Panc1 (cell line): Measurements from ENCODE around the gene DNAH9.

Experiments used
- POLR2AphosphoS5 ChIP-seq: IDR thresholded peaks from 2 replicates; pipeline ENCODE4 v1.6.1; 2012; ENCODE audit warnings: mild to moderate bottlenecking, low read depth, low read length, moderate library complexity
- SIN3A ChIP-seq: IDR thresholded peaks from 2 replicates; pipeline ENCODE4 v1.6.1; 2012; ENCODE audit warnings: low read depth, mild to moderate bottlenecking, low read length, moderate library complexity, borderline replicate concordance; ENCODE audit not compliant: insufficient read depth
- TF ChIP-seq, protein P1 (sequence below), 2 experiments: IDR thresholded peaks; 2 replicates each; pipeline ENCODE4 v1.6.1; 2011 to 2012; ENCODE audit warnings: low read depth in 2 of 2, control low read depth in 1 of 2, low read length in 1 of 2, mild to moderate bottlenecking in 1 of 2, moderate library complexity in 1 of 2; ENCODE audit not compliant: insufficient read depth in 1 of 2
- TF ChIP-seq, protein P2 (sequence below): fragments of 450-650 bp; IDR thresholded peaks from 2 replicates; pipeline ENCODE4 v1.5.1; 2017; ENCODE audit warnings: mild to moderate bottlenecking

DNA sequence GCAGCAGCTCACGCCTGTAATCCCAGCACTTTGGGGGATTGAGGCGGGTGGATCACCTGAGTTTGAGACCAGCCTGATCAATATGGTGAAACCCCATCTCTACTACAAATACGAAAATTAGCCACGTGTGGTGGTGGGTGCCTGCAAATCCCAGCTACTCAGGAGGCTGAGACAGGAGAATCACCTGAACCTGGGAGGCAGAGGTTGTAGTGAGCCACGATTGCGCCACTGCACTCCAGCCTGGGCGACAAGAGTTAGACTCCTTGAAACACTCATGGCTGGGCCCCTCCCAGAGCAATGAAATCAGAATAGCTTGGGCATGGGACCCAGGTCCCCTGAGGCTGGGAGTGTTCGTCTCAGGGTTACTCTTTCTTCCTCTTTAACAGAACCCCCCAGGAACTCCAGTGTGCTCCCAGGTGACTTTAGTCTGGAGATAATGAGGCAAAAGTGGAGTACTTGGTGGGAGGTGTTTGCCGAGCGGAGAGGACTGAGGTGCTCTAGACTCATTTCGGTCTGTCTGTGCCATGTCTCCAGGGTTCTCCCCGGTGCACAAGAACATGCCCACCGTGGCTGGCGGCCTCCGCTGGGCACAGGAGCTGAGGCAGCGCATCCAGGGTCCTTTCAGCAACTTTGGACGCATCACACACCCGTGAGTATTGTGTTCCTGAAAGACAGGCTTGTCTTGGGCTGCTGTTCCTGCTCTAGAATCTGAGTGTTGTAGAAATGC, 41.6 kb downstream of the DNAH9 start:
- TF ChIP-seq POLR2AphosphoS5 (no peak), SIN3A (no peak)
- TF ChIP-seq, protein P1, sequence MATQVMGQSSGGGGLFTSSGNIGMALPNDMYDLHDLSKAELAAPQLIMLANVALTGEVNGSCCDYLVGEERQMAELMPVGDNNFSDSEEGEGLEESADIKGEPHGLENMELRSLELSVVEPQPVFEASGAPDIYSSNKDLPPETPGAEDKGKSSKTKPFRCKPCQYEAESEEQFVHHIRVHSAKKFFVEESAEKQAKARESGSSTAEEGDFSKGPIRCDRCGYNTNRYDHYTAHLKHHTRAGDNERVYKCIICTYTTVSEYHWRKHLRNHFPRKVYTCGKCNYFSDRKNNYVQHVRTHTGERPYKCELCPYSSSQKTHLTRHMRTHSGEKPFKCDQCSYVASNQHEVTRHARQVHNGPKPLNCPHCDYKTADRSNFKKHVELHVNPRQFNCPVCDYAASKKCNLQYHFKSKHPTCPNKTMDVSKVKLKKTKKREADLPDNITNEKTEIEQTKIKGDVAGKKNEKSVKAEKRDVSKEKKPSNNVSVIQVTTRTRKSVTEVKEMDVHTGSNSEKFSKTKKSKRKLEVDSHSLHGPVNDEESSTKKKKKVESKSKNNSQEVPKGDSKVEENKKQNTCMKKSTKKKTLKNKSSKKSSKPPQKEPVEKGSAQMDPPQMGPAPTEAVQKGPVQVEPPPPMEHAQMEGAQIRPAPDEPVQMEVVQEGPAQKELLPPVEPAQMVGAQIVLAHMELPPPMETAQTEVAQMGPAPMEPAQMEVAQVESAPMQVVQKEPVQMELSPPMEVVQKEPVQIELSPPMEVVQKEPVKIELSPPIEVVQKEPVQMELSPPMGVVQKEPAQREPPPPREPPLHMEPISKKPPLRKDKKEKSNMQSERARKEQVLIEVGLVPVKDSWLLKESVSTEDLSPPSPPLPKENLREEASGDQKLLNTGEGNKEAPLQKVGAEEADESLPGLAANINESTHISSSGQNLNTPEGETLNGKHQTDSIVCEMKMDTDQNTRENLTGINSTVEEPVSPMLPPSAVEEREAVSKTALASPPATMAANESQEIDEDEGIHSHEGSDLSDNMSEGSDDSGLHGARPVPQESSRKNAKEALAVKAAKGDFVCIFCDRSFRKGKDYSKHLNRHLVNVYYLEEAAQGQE (IDR thresholded peaks at IDR 0.05; ENCODE audit: insufficient read depth in 1 of 2, low read depth in 2 of 2, low read length in 1 of 2), result no peak
- TF ChIP-seq, protein P2, sequence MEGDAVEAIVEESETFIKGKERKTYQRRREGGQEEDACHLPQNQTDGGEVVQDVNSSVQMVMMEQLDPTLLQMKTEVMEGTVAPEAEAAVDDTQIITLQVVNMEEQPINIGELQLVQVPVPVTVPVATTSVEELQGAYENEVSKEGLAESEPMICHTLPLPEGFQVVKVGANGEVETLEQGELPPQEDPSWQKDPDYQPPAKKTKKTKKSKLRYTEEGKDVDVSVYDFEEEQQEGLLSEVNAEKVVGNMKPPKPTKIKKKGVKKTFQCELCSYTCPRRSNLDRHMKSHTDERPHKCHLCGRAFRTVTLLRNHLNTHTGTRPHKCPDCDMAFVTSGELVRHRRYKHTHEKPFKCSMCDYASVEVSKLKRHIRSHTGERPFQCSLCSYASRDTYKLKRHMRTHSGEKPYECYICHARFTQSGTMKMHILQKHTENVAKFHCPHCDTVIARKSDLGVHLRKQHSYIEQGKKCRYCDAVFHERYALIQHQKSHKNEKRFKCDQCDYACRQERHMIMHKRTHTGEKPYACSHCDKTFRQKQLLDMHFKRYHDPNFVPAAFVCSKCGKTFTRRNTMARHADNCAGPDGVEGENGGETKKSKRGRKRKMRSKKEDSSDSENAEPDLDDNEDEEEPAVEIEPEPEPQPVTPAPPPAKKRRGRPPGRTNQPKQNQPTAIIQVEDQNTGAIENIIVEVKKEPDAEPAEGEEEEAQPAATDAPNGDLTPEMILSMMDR, result no peak
